ENCODE results near the gene FXR2. TPM values are rescaled to one million over a fixed set of nuclear protein-coding genes. Genes with fewer than 3 reads are reported as not detected.

Gene FXR2
- total RNA-seq, 1 donor from 2014 or later: 42.7 TPM

GRCh38 chr17:7560172-7561027 lies 54.3 kb downstream of the FXR2 start:
- Mint-ChIP-seq H3K36me3 (peaks cover 12% of the 10 kb centered on the region), H3K9me3 (no peaks in the 10 kb centered on the region), H3K4me1 (peaks cover 48% of the 10 kb centered on the region), H3K4me3 (peak overlapping the region; percentile 97), H3K27me3 (ENCODE audit: insufficient read depth, low read depth) (peaks cover 4% of the 10 kb centered on the region), H3K27ac (peak overlapping the region; percentile 89)
- H3K9me3 ChIP-seq (ENCODE audit: low read depth): no peaks in the 10 kb centered on the region
- H2AFZ ChIP-seq (replicated peaks): peak overlapping the region; percentile 31
- TF ChIP-seq CTCF (IDR thresholded peaks at IDR 0.05) (peak; percentile 71), EZH2phosphoT487 (IDR thresholded peaks at IDR 0.05) (no peak), EZH2 (IDR thresholded peaks at IDR 0.05) (no peak)
- peaks cover 3% of the 10 kb centered on the region for H3K36me3 ChIP-seq
- H4K20me1 ChIP-seq (ENCODE audit: low read depth): peaks cover 15% of the 10 kb centered on the region
- peaks cover 47% of the 10 kb centered on the region for H3F3A ChIP-seq (ENCODE audit: low read depth)
- H3K27ac ChIP-seq: no peak overlapping the region
- no peak overlapping the region for H3K9ac ChIP-seq
- peak; percentile 90 for DNase-seq (ENCODE audit: low spot score)
- H3K4me2 ChIP-seq: peak overlapping the region; percentile 97
- H3K79me2 ChIP-seq (ENCODE audit: low read depth): peaks cover 36% of the 10 kb centered on the region
- H3K4me3 ChIP-seq: peak overlapping the region; percentile 94
- H3K27me3 ChIP-seq: no peaks in the 10 kb centered on the region
- peaks cover 44% of the 10 kb centered on the region for H3K4me1 ChIP-seq

- H3K9me3 Mint-ChIP-seq: no peaks in the 10 kb centered on the region
- peaks cover 52% of the 10 kb centered on the region for H3K4me1 Mint-ChIP-seq
- H3K9ac ChIP-seq: no peak overlapping the region
- no peak for TF ChIP-seq CTCF (IDR thresholded peaks at IDR 0.05)
- TF ChIP-seq EZH2 (IDR thresholded peaks at IDR 0.05): no peak
- TF ChIP-seq EZH2phosphoT487 (IDR thresholded peaks at IDR 0.05): no peak
- H3K27ac ChIP-seq: no peak overlapping the region
- peaks cover 44% of the 10 kb centered on the region for H3K4me1 ChIP-seq
- peak overlapping the region; percentile 97 for H3K4me3 Mint-ChIP-seq
- DNase-seq (ENCODE audit: low spot score): no peak
- H4K20me1 ChIP-seq (ENCODE audit: low read depth): peaks cover 15% of the 10 kb centered on the region
- peak overlapping the region; percentile 97 for H3K4me2 ChIP-seq
- H3F3A ChIP-seq (ENCODE audit: low read depth): peaks cover 50% of the 10 kb centered on the region
- no peaks in the 10 kb centered on the region for H3K9me3 ChIP-seq (ENCODE audit: low read depth)
- peaks cover 4% of the 10 kb centered on the region for H3K27me3 Mint-ChIP-seq (ENCODE audit: insufficient read depth, low read depth)
- H3K27me3 ChIP-seq: no peaks in the 10 kb centered on the region
- no peak overlapping the region for H3K27ac Mint-ChIP-seq
- no peak overlapping the region for H3K4me3 ChIP-seq
- H2AFZ ChIP-seq (replicated peaks): no peak overlapping the region
- peaks cover 8% of the 10 kb centered on the region for H3K36me3 Mint-ChIP-seq
- H3K36me3 ChIP-seq: peaks cover 3% of the 10 kb centered on the region
- H3K79me2 ChIP-seq (ENCODE audit: low read depth): peaks cover 27% of the 10 kb centered on the region
These were observed 55.2 kb downstream of the FXR2 start for GRCh38 chr17:7559320-7560171.

- peaks cover 4% of the 10 kb centered on the region for H3K27me3 Mint-ChIP-seq (ENCODE audit: insufficient read depth, low read depth)
- no peak for DNase-seq (ENCODE audit: low spot score)
- peak within 1 kb of the TSS; percentile 90 for H3K27ac Mint-ChIP-seq
These were observed 56.0 kb downstream of the FXR2 start, which contains the start of gene TNFSF13 for GRCh38 chr17:7558544-7559319. Gene TNFSF13, plus strand, starts transcription at chr17:7558750. Its CDS starts 290 bp downstream, at chr17:7559040.

More at GRCh38 chr17:7558544-7559319, 56.0 kb downstream of the FXR2 start, which contains the start of gene TNFSF13:
- peaks cover 14% of the 10 kb centered on the region for H4K20me1 ChIP-seq (ENCODE audit: low read depth)
- H3K4me3 Mint-ChIP-seq: peak within 1 kb of the TSS; percentile 67
- H3F3A ChIP-seq (ENCODE audit: low read depth): peaks cover 50% of the 10 kb centered on the region
- H3K27me3 ChIP-seq: no peaks in the 10 kb centered on the region
- peaks cover 45% of the 10 kb centered on the region for H3K4me1 Mint-ChIP-seq
- peaks cover 19% of the 10 kb centered on the region for H3K79me2 ChIP-seq (ENCODE audit: low read depth)
- TF ChIP-seq EZH2phosphoT487 (IDR thresholded peaks at IDR 0.05): no peak
- TF ChIP-seq EZH2 (IDR thresholded peaks at IDR 0.05): no peak
- no peak for TF ChIP-seq CTCF (IDR thresholded peaks at IDR 0.05)
- H3K4me2 ChIP-seq: peak within 1 kb of the TSS; percentile 40
- H3K4me1 ChIP-seq: peaks cover 40% of the 10 kb centered on the region
- no peaks in the 10 kb centered on the region for H3K9me3 ChIP-seq (ENCODE audit: low read depth)
- H3K27ac ChIP-seq: no peak within 1 kb of the TSS
- H3K36me3 ChIP-seq: no peaks in the 10 kb centered on the region
- H3K4me3 ChIP-seq: no peak within 1 kb of the TSS
- no peaks in the 10 kb centered on the region for H3K9me3 Mint-ChIP-seq
- no peak within 1 kb of the TSS for H3K9ac ChIP-seq
- H3K36me3 Mint-ChIP-seq: peaks cover 3% of the 10 kb centered on the region
- H2AFZ ChIP-seq (replicated peaks): peak within 1 kb of the TSS; percentile 48
